ENCODE data around the gene TUBE1.

Gene TUBE1

DNA sequence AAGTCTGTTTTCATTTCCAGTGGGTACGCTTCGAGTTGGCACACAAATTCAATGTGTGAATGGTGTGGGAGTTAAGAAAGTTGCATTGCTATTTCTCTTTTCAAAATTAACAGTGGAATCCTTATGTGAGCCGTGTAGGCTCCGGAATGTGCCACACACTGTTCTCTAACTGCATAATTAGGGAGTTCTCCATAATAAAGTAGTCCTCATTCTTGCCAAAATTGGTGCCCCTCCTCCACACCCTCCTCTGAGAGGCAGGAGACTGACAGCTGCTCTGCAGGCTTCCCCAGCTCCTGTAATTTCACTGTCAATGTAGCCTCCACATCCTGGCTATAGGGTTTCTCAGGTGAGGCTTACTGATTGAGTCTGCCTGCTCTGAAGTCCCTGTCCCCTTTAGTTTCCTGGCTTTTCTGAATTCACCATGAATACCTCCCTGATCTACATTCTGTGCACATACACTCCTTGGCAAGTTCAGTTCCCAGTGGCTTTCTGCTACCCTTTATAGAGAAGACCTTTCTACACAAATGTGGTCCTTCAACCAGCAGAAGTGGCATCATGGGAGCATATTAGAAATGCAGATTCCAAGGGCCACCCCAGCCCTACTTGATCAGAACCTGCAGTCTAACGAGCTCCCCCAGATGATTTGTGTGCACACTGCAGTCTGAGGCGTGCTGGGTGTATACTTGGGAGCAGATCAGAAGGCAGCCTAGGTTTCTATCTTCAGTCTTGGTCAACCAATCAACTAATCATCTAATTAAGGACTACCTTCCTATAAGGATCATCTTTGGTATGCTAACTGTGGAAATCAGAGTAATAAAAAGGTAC is 53.3 kb downstream of the TUBE1 start:
- no peak for DNase-seq (ENCODE audit: low spot score)

GRCh38 chr6:112032728-112033127 is 54.6 kb downstream of the TUBE1 start:
- DNase-seq (ENCODE audit: low spot score), result no peak

- DNase-seq (ENCODE audit: low spot score), result no peak
Observed at GRCh38 chr6:112031960-112032359, 55.3 kb downstream of the TUBE1 start.

- DNase-seq (ENCODE audit: low spot score), result no peak
Observed at GRCh38 chr6:112030961-112031660, 56.2 kb downstream of the TUBE1 start.

DNA sequence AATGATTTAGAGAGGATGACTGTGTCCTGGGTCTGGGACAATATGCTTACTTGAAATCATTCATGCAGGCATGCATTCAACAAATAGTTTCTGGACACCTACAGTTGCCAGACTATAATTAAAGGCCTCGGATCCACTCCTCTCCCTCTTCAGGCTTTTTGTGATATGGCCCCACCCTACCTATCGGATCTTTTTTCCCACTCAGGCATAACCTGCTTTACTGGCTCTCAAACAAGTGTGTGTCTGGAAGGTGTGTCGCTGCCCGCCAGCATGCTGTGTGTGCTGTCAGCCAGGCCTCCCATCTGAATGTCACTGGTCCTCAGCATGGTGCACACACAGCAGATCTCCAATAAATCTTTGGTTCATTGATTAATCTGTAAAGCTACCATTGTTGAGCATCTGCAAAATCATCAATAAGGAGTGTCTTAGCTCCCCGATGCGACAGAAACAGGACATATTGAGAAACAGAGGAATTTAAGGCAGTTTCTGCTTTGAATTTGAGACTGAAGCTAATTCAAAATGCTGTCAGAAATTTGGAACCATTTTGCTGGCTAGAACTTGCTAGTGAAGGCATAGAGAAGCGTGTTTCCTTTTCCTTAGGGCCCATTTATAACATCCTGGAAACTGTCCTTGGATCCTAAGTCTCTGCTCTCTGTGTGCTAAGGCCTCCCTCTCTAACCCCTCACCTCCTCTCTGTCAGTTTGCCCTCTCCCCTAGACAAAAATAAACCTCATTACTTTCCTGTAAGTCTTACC is 56.9 kb downstream of the TUBE1 start:
- no peak for DNase-seq (ENCODE audit: low spot score)

DNA sequence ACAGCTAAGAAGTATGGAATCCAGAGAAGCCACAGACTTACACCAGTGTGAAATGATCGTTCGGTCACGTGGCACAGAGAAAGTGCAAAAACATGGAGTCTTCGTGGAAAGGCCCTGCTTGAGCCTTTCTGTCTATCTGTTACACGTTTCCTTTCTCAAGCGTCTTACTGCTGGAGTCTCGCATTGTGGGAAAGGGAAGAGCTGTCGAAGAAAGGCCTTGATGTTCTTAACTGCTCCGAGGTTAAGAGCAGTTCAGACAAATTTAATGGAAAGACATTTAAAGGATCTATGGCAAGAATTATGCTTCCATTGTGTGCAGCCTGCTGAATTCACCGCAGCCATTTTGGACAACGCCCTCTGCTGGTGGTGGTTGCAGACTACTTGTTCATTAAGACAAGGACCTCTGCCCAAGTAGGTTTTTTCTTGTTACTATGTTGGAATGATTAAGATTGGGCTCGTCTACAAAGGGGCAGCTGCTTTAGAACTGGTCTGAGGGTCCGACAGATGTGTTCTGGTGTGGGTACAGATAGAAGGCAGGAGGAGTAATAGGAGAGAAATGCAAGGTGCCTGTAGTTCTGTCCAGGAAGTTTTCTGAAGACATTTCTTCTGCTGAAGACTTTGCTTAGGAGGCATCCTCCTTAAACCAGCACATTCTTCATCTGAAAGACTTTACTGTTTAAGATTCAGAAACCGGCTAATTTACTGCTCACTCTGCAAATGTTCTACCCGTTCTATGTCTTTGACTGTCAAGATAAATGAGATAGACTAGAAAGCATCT is 58.0 kb downstream of the TUBE1 start:
- peak; percentile 72 for DNase-seq (ENCODE audit: low spot score)

DNA sequence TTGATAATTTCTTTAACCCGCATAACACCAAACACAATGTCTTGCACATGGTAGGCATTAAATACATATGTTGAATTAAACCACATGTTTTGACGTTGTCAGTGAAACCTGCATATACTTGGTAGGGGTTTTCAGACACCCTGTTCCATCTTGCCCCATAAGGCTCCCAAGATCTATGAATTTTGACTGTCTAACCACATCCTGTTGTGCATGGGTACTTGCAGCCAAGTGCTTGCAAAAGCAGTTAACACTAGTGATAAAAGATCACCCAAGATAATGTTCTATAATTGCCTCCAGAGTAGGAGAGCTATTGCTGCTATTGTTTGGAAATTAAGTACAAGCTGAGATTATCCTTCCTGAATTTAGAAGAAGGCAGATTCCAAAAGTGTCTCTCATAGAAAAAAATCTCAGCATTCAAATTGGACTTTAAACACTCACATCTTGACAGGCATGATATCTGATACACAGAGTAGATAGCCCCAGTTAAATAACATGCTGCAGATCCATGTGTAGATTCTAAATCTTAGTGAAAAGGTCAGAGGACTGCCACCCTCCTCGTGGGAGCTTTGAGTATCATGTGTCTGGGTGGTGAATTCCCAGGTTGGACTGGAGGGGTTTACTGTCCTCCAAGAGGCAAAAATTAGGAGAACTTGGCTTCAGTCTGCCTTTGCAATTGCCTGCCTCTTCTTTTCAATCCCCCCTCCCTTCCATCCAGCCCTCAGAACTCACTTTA is 59.2 kb downstream of the TUBE1 start:
- DNase-seq (ENCODE audit: low spot score), result peak; percentile 79

DNA sequence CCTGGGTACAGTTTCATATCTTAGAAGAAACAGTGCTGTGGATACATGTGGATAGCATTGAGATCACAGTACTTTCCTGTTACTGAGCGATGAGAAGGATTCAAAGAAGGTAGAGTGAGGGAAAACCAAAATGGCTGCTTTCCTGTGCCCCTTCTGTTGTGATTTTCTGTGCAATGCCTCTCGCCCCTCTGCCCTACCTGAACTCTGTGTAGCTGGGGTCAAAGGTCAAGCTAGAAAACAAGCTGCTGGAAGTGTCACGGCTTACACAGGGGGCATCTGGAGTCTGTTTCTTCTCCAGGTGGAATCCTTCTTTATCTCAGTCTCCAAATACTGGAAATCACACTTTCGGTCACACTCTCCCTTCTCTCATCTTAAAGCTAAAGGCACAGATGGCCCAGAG is 60.3 kb downstream of the TUBE1 start:
- DNase-seq (ENCODE audit: low spot score), result no peak

DNA sequence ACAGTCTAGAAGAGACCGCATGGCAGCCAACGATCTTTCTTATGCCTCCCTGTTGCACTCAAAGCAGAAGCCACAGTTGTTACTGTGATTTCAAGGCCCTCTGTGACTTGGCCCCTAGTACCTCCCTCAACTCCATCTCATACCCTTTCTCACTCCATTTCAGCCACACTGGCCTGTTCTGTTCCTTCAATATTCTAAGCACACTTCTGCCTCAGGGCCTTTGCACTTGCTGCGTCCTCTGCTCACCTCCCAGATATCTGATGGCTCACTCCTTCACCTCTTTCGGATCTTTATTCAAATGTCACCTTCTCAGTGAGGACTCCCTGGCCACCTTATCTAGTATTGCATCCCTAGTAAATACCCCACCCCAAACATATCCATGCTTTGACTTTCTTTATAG is 62.8 kb downstream of the TUBE1 start:
- no peak for DNase-seq (ENCODE audit: low spot score)

DNA sequence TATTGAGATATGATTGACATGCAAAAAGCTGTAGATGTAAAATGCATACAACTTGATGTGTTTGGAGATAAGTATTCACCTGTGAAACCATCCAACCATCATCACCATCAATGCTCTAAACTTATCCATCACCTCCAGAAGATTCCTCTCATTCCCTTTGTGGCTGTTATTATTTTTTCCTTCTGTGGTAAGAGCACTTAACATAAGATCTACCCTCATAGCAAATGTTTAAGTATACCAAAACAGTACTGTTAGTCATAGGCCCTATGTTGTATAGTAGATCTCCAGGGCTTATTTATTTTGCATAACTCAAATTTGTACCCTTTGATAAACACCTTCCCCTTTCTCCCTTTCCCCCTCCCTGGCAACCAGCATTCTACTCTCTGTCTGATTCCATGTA is 64.5 kb downstream of the TUBE1 start:
- DNase-seq (ENCODE audit: low spot score), result no peak

GRCh38 chr6:112021691-112022310 is 65.5 kb downstream of the TUBE1 start:
- no peak for DNase-seq (ENCODE audit: low spot score)

All from CD4-positive, alpha-beta T cell treated with Interleukin-2 at 100 ng/mL for 4 hours (primary cell).